HG03571 (cell line): ENCODE results near the gene HCAR3.
"Not testable (repeated sequence)": the region's sequence is repeated elsewhere in the genome, so short reads cannot be mapped to it uniquely, and the experiment has no call there.

Experiments
- ATAC-seq: cut with Tn5 transposase; IDR thresholded peaks from one replicate; pipeline ENCODE4 v1.9.1; 2021; ENCODE audit not compliant: unreplicated experiment

Gene HCAR3

GRCh38 chr12:122716658-122717057 is at the start of gene HCAR3:
TSS of gene HCAR3 (minus strand) at chr12:122716811. CDS start at chr12:122716737, 74 bp downstream.
- not testable (repeated sequence) for ATAC-seq

- ATAC-seq, result no peak
Measured at GRCh38 chr12:122757568-122757967, 41.0 kb upstream of the HCAR3 start.

- no peak for ATAC-seq
Measured at GRCh38 chr12:122754790-122755189, 38.2 kb upstream of the HCAR3 start.

- no peak for ATAC-seq
Measured at GRCh38 chr12:122753319-122753650, 36.7 kb upstream of the HCAR3 start.

GRCh38 chr12:122752464-122753318 is 36.1 kb upstream of the HCAR3 start, which contains the start of gene DENR:
TSS of gene DENR (plus strand) at chr12:122752824. CDS start at chr12:122753702, 878 bp downstream.
- ATAC-seq, result peak; percentile 97

- ATAC-seq, result not testable (repeated sequence)
Measured at GRCh38 chr12:122750781-122751515, 34.3 kb upstream of the HCAR3 start.

- no peak for ATAC-seq
Measured at GRCh38 chr12:122749569-122750332, 33.1 kb upstream of the HCAR3 start.

- no peak for ATAC-seq
Measured at GRCh38 chr12:122747224-122748135, 30.9 kb upstream of the HCAR3 start.

- no peak for ATAC-seq
Measured at GRCh38 chr12:122743895-122744525, 27.4 kb upstream of the HCAR3 start.

- ATAC-seq, result no peak
Measured at GRCh38 chr12:122740351-122740750, 23.7 kb upstream of the HCAR3 start.

GRCh38 chr12:122738571-122738970 is 22.0 kb upstream of the HCAR3 start:
- ATAC-seq, result no peak

- ATAC-seq, result no peak
Measured at GRCh38 chr12:122732611-122733010, 16.0 kb upstream of the HCAR3 start.

GRCh38 chr12:122732170-122732569 is 15.6 kb upstream of the HCAR3 start:
- no peak for ATAC-seq

- no peak for ATAC-seq
Measured at GRCh38 chr12:122730215-122731014, 13.8 kb upstream of the HCAR3 start, which contains the start of gene HCAR1. TSS of gene HCAR1 (minus strand) at chr12:122730844. CDS start at chr12:122730339, 505 bp downstream.

GRCh38 chr12:122729583-122730214 is 13.1 kb upstream of the HCAR3 start:
- ATAC-seq, result no peak

GRCh38 chr12:122726080-122726558 is 9.5 kb upstream of the HCAR3 start:
- no peak for ATAC-seq

- no peak for ATAC-seq
Measured at GRCh38 chr12:122725452-122726079, 9.0 kb upstream of the HCAR3 start.
